Activated CD4-positive, alpha-beta T cell treated with anti-CD3 and anti-CD28 coated beads, Interleukin-2, Interleukin-4, amounts not matched to agents 100 ng/mL and 50 ng/mL, durations not matched to agents 16 hours and 8 hours (primary cell): ENCODE data around the gene MEF2B.
"Not testable (repeated sequence)": the region's sequence is repeated elsewhere in the genome, so short reads cannot be mapped to it uniquely, and the experiment has no call there.

ENCODE experiments used
- DNase-seq: peaks from one replicate; pipeline ENCODE4 v3.0.0-alpha.2; 2020; ENCODE audit warnings: low spot score

The MEF2B gene

DNA sequence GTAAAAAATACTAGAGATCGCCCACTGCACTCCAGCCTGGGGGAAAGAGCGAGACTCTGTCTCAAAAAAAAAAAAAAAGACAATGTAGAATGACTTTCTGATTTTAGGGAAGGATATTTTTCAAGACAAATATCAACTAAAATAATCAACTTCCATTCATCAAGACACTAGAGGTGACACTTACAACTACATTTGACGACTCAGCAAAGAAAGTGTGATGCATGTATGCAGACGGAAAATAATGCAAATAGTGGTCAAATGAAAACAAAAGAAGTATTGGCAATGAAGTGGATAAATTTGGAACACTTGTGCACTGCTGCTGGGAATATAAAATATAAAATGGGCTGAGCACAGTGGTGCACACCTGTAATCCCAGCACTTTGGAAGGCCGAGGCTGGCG lies 44.0 kb downstream of the MEF2B start:
- no peak for DNase-seq

DNA sequence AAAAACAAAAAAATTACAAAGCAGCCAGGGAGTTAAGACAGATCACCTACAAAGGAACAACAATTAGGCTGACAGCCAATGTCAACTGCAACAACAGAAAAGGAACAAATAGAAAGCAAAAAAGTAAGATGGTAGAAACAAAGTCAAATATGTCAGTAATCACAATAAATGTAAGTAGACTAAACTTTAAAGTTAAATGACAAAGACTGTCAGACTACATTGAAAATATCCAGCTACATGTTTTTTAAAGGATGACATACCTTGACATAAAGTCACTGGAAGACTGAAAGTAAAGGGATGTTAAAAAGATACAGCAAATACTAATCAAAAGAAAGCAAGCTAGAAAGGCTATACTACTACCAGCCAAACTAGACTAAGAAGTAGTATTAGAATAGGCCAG lies 46.7 kb downstream of the MEF2B start:
- no peak for DNase-seq

DNA sequence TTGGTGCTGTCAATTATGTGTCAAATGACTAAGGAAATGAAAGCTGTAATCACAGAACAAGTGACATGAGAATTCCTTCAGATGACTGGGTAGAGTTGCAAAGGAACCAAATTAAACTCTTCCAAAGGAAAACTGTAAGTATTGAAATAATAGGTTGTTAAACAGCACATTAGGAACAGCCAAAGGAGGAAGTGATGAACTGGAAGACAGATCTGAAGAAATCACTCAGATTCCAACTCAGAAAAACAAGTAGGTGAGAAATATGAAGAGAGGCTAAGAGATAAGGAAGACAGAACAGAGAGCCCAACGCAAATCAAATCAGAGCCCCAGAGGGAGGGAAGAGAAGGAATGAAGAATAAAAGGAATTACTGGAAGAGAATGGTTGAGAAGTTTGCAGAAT lies 47.2 kb downstream of the MEF2B start:
- DNase-seq: no peak

DNA sequence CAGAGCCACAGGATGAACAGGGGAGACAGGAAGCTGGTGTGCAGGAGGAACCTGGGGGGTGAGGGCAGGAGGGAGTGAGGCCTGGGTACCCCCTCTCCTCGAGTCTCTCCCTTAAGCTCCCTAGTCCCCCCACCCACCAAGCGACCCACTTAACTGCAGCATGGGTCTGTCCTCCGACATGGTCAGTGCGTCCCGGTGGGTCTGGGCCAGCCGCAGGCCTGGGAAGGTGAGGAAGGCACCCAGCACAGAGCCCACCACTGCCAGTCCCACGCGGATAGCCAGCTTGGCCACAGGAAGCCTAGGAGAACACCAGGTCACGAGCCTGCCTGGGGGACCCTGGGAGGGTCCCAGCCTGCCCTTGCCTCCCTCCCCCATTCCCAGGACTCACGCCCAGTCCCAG lies 48.7 kb downstream of the MEF2B start:
- no peak for DNase-seq

DNA sequence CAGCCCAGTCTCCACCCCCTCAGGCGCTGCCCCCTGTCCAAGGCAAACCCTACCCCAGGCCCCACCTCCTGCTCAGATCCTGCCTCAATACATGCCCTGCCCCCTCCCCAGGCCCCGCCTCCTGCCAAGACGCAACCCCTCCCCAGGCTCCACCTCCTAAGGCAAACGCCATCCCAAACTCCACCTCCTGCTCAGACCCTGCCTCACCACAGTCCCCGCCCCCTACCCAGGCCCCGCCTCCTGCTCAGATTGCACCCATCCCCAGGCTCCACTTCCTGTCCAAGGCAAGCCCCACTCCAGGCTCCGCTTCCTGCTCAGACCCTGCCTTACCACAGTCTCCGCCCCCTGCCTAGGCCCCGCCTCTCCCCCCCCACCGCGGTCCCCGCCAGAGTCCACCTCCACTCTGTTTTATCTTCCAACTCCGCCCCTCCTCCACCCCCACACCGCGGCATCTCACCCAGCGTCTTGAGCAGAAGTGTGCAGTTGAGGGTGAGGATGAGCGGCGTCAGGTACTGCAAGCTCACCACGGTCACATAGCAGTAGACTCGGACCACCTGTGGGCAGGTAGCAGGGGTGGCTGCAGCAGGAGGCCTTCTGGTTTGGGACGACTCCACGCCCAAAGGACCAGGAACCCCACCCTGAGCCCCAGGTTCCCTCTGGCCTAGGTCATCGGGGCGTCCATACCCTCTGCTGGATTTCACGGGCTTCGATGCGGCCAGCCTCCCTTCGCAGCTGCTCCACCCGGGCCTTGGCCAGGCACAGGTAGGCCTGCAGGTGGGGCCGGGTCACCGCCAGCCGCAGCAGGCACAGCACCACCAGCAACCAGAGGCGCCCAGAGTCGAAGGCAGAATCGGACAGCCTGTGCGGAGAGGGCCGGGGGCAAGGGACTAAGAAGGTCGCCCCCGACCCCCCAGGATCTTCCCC lies 49.5 kb downstream of the MEF2B start:
- peak; percentile 25 for DNase-seq

DNA sequence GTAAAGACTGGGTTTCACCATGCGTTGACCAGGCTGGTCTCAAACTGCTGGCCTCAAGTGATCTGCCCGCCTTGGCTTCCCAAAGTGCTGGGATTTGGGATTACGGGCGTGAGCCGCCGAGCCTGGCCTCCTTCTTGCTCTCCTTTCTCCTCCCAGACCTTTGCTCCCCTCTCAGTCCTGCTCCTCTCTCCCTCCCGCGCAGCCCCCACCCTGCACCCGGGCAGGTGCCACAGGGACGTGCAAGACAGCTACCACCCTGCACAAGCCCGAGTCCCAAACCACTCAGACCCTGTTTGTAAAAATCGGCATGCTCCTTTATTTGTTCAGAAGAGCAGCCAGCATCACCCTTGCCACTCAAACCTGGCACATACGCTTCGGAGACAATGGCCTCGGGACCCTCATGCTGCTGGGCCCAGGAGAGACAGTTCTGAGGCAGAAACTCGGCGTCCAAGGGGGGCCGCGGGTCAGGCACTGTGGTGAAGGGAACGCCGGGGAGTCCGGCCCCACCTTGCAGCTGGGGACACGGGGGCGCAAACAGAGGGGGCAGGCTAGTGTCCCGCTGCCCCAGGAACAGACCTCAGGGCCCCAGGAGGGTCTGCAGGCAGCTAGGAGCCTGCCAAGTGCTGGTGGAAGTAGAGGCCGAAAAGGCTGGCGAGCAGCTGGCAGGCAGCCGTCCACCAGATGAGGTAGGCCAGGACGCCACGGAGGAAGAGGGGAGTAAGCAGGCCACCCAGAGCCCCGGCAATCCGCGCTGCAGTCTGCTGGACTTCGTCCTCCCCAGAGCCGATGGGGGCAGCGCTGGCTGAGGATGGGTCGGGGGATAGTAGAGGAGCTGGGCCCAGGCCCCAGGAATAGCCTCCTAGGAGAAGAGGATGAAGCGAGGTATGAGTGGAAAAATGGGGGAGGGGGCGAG lies 50.5 kb downstream of the MEF2B start:
- no peak for DNase-seq

DNA sequence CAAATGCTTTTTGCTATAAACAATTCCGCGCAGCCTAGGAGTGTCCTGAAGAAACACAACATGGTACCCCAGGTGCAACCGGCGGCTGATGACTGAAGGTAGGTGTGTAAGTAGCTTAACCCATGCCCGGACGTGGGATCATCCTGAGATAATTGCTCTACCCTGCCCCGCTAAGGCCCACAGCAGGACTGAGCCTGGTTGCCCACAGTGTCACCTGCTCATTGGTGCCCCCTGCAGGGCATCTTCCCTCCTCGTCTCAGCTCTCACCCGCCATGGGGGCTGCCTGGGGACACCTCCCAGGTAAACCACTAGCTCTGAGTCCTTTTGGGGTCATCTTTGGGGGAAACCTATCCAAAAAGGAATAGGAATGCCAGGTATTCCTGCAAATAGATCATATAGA lies 54.1 kb downstream of the MEF2B start:
- peak; percentile 45 for DNase-seq

DNA sequence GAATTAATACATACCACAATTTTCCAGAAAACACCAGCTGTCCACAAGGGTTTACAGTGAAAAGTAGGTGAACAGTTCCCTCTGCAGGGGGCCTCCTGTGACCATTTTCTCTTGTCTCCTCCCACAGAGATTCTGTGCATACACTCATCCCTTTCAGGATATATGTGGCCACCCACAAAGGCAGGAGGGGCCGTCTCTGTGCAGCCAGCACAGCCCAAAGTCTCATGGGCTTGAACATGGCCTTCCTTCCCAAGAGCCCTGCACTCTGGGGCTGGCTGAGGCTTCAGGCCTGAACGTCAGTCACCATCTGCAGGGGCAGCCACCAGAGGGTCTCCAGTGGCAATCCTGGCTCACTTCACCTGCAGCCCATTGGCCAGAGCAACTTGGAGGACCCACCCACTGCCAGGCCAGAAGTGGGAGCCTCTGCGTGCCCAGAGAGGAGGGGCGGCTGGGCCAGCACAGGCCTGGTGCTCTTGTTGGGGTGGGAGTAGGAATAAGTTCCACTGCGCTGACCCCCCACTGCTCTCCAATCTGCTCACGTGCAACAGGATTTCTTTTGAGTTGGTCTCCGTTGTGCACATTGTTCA lies 56.9 kb downstream of the MEF2B start:
- DNase-seq: no peak

DNA sequence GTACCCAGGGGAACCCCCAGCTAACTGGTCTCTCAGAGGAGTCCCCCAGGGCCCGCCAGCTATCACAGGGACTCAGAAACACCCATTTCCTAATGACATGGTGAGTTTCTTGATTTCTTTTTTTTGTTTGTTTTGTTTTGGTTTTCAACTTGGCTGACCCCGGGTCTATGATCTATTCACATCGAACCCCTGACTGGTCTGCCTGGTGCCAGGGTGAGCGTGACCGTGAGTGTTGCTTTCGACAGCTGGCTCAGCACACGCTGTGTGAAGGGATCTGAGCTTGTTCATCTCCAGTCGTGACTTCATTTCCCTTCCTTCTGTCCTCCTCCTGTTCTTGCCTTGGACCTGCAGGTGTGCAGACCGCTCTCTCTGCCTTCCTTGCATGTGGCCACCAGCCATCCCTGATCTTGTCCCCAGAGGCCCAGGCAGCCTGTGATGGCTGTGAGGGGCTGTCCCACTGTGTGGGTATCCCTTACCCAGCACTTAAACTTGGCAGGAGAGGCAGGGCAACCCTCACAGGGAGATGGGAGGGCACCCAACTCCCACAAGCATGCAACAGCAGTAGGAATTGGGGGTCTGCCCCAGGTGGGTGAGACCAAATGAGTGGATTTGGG lies 58.0 kb downstream of the MEF2B start:
- DNase-seq: no peak

DNA sequence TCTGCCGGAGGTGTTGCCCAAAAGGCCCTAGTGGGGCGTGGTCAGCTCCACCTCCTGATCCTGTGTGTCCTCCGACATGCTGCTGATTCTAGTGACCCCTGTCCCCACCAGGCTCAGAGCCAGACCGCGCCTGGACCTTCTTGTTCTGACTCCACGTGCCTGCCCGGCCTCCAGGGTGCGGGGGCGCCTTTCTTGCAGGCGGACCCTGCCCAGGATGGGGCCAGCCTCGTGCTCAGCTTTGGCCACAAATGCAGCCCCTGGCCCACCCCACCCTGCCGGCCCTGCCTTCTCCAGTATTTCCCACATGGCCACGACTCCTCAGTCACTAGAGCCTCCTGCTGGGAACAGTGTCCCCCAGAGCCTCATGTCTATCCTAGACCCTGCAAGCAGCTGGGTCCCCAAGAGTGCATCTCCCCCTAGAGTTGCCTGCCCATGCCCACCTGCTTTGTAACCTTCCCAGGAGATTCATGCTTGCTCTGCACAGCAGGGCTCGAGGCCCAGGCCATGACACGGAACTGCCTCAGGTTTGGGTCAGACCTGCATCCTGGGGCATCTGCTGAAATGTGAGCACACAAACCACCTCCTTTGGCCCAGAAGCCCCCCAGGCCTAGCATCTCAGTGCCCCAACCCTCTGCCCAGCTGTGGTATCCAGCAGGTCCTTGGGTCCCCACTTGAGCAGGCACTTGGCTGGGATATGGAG lies 58.8 kb downstream of the MEF2B start:
- DNase-seq: no peak

DNA sequence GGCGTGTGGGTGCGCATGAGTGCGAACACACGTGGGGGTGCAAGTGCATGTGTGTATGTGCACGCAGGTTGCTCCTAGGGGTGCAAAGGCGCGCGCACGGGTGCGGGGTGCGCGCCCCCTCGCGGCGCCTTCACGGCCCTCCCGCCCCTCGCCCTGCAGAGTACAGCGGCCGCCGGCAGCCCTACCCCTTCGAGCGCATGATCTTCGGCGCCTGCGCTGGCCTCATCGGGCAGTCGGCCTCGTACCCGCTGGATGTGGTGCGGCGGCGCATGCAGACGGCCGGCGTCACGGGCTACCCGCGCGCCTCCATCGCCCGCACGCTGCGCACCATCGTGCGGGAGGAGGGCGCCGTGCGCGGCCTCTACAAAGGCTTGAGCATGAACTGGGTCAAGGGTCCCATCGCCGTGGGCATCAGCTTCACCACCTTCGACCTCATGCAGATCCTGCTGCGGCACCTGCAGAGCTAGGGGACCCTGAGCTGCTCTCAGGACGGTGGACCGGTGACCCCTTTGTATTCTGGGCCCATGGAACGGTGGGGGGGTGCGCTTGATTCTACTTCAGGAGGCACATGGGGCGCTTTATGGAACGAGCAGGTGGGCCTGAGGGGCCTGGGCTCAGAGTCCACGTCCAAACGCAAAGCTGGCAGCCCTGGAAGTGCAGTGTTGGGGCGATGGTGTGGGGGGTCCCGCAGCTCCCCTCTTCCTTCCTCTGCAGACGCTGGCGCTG lies 59.5 kb downstream of the MEF2B start:
- DNase-seq: no peak

DNA sequence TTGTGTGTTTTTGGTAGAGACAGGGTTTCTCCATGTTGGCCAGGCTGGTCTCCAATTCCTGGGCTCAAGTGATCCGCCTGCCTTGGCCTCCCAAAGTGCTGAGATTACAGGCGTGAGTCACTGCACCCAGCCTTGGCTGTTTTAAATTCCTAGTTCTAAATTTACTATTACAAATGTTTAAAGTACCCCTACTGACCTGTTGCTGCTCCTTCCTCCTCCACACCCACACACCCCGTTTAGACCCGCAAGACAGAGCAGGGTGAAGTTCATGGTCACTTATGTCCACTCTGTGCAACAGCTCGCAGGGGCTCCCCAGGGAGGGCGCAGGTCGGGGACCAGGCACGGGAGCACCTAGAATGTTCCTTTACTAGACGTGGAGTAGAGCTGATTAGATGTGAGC lies 60.5 kb downstream of the MEF2B start:
- no peak for DNase-seq

DNA sequence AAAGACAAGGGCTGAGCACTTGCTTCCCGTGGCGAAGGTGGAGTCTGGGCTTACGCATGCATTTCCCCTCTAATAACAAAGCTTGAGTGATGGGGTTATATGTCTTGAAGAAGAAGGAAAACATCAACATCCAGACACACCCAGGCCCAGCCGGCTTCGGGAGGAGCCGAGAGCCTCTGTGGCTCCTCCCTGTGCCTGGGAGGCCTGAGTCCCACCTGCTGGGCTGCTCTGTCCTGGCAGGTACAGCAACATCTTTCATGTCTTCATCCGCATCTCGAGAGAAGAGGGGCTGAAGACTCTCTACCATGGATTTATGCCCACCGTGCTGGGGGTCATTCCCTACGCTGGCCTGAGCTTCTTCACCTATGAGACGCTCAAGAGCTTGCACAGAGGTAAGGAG lies 62.4 kb downstream of the MEF2B start:
- DNase-seq: no peak

DNA sequence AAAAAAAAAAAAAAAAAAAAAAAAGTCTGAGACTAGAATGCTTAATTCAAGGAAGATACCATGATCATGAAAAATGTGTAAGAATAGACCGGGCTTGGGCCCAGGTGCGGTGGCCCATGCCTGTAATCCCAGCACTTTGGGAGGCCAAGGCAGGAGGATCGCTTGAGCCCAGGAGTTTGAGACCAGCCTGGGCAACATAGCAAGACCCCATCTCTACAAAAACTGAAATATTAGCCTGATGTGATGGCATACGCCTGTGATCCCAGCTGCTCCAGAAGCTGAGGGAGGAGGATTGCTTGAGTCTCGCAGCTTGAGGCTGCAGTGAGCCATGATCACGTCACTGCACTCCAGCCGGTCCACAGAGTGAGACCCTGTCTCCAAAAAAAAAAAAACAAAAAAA lies 63.1 kb downstream of the MEF2B start:
- DNase-seq: not testable (repeated sequence)

DNA sequence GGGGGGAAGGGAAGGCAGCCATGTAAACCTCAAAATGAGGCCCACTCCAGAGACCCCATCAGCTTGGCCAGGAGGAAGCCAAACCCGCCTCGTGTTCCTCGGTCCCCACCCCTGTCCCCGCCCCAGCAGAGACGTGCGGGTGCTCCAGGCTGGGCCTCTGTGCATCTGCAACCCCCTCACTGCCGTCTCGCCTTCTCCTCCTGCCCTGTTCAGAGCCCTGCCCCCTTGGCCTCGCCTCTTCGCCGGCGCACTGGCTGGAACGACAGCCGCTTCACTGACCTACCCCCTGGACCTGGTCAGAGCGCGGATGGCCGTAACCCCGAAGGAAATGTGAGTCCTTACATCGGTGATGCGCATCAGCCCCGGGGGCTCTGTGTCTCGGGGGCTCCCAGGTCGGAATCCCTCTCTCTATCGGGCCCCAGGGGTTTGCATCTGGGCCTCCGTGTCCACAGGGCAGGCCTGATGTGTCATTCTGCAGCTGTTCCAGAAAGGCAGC lies 64.0 kb downstream of the MEF2B start:
- DNase-seq: no peak

DNA sequence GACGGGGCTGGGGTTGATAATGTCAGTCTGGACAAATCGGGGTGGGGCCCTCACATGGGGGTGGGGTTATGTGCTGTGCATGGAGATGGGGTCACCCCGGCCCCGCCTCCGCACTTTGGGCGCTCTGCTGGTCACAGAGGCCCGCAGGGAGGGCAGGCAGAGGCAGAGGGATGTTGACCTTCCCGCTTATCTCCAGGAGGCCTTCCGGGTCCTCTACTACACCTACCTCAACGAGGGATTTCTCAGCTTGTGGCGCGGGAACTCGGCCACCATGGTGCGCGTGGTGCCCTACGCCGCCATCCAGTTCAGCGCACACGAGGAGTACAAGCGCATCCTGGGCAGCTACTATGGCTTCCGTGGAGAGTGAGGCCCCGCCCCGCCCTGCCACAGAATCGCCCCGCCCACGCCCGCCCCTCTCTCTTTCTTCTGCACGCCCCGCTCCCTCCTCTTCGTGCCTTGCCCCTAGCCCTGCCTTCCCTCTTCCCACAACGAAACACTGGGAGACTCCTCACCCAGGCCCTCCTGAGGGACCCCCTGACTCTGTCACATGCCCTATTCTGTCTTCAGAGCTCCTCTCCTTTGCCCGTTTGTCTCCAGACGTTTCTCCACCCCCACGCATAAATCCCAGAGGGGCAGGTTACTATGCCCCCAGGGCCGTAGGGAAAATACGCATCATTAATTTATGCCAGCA lies 64.6 kb downstream of the MEF2B start:
- DNase-seq: no peak

DNA sequence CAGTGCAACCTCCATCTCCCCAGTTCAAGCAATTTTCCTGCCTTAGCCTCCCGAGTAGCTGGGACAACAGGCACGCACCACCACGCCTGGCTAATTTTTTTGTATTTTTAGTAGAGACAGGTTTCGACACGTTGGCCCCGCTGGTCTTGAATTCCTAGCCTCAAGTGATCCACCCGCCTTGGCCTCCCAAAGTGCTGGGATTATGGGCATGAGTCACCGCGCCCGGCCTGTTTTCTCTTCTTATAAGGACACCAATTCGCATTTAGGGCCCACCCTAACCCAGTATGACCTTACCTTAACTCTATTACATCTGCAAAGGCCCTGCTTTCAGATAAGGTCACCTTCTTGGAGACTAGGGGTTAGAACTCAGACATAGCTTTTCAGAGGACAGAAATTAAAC lies 66.9 kb downstream of the MEF2B start:
- DNase-seq: no peak

DNA sequence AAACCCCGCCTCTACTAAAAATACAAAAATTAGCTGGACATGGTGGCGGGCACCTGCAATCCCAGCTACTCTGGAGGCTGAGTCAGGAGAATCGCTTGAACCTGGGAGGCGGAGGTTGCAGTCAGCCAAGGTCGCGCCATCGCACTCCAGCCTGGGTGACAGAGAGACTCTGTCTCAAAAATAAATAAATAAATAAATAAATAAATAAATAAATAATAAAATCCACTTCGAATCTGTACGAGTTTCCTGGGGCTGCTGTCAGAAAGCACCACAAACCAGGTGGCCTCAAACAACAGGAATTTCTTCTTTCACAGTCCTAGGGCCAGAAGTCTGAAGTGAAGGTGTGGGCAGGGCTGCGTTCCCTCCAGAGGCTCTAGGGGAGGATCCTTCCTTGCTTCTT lies 67.5 kb downstream of the MEF2B start:
- DNase-seq: not testable (repeated sequence)

DNA sequence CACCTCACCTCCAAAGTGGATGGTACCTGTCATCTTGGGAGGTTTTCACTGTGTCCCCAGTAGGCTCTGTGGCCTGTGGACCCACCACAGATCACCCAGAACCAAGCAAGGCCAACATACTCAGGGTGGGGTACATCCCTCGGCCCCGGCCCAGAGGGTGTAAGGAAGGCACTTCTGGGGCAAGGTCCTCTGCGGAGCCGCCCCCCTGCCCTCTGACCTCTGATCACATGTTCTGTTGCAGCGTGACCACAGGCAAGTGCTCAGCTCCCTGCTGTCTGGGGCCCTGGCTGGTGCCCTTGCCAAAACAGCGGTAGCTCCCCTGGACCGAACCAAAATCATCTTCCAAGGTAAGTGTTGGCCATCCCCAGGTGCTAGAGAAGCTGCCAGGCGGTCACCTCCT lies 68.5 kb downstream of the MEF2B start:
- DNase-seq: no peak
